ENCODE measurements around the gene SLC25A48.

The SLC25A48 gene

DNA sequence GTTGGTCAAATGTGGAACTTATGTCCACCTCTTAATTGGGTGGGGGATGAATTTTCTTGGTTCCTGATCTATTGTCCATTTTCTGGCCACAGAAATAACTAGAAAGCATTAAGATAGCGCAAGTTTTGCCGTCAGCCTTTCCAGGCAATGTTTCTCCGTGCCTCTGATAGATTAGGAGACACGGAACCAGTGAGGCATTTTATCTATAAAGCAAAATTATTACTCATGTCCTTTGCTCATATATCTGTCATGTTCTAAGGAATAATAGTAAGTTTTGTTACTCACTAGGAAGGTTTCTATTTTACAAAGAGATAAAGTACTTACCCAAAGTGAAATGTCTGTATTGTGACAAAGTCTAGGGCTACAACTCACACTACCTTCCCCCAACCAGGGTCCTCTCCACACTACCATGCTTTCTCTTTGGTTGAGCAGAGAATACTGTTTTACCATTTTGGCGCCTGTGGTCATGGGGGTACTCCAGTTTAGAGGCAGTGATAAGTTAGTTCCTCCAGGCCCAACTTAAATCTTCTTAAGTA, 81.1 kb downstream of the SLC25A48 start:
- TF ChIP-seq, protein P1, sequence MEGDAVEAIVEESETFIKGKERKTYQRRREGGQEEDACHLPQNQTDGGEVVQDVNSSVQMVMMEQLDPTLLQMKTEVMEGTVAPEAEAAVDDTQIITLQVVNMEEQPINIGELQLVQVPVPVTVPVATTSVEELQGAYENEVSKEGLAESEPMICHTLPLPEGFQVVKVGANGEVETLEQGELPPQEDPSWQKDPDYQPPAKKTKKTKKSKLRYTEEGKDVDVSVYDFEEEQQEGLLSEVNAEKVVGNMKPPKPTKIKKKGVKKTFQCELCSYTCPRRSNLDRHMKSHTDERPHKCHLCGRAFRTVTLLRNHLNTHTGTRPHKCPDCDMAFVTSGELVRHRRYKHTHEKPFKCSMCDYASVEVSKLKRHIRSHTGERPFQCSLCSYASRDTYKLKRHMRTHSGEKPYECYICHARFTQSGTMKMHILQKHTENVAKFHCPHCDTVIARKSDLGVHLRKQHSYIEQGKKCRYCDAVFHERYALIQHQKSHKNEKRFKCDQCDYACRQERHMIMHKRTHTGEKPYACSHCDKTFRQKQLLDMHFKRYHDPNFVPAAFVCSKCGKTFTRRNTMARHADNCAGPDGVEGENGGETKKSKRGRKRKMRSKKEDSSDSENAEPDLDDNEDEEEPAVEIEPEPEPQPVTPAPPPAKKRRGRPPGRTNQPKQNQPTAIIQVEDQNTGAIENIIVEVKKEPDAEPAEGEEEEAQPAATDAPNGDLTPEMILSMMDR (conservative IDR thresholded peaks at IDR 0.05; ENCODE audit: low read length): no peak
- DNase-seq (ENCODE audit: low read depth): no peak

DNA sequence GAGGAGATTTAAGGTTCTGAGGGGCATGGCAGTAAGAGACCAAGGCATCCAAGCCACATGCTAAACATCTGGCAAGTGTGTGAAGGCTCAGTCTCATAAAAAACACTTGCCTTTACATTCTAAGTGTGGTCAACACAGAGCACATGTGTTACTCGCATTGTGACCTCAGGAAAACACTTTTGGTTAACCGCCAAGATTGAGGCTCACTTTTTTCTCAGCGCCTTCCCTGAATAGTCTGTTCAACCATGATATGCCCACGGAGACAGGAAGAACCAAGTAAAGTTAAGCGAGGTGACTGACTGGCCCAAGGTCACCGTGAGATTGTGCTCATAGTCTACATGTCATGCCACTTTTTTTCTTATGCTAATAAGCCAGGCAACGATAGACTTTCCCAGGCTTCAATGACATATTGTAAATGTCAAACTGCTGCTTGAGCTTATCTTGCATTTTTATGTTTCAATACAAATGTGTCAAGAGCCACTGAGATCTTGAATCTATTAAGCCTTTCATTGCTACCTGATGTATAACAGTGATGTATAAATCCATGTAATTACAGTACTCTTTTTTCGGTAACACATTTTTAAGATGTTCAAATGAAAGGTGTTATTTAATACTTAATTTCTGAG, 82.3 kb downstream of the SLC25A48 start:
- no peak for DNase-seq (ENCODE audit: low read depth)
- H3K4me3 ChIP-seq (ENCODE audit: low read length): no peak overlapping the region
- TF ChIP-seq, protein P1 (conservative IDR thresholded peaks at IDR 0.05; ENCODE audit: low read length): no peak

More for the DNA sequence above, 81.1 kb downstream of the SLC25A48 start:
- no peak overlapping the region for H3K4me3 ChIP-seq (ENCODE audit: low read length)

- H3K4me3 ChIP-seq (ENCODE audit: low read length): no peak overlapping the region
- no peak for DNase-seq (ENCODE audit: low read depth)
- TF ChIP-seq, protein P1 (conservative IDR thresholded peaks at IDR 0.05; ENCODE audit: low read length): no peak
These were observed 85.7 kb downstream of the SLC25A48 start for GRCh38 chr5:135920199-135920598.

- peak; percentile 37 for DNase-seq (ENCODE audit: low read depth)
- TF ChIP-seq, protein P1 (conservative IDR thresholded peaks at IDR 0.05; ENCODE audit: low read length): no peak
- no peak overlapping the region for H3K4me3 ChIP-seq (ENCODE audit: low read length)
These were observed 86.9 kb downstream of the SLC25A48 start for GRCh38 chr5:135921388-135921787.

- TF ChIP-seq, protein P1 (conservative IDR thresholded peaks at IDR 0.05; ENCODE audit: low read length): no peak
- no peak overlapping the region; the same call in 1 of the 2 replicates for H3K4me3 ChIP-seq (ENCODE audit: low read length)
- DNase-seq (ENCODE audit: low read depth): no peak
These were observed 95.8 kb downstream of the SLC25A48 start for GRCh38 chr5:135930029-135930948.

DNA sequence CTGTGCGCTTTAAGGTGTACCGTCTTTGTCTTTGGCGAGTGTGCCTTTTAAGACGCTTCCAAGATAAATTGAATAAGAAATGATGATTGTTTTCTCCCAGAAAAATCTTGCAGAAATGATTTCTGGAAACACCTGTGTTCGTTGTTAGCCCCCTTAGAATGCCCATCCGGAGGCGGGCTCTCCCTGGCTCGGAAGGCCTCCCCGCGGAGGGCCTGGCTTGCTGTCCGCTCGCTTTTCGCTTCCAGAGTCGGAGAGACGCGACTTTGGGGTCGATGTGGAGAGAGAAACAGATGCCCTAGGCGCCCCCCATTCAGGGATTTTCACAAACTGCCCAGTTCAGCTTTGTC, 96.5 kb downstream of the SLC25A48 start:
- no peak for DNase-seq (ENCODE audit: low read depth)
- H3K4me3 ChIP-seq (ENCODE audit: low read length): no peak overlapping the region
- TF ChIP-seq, protein P1 (conservative IDR thresholded peaks at IDR 0.05; ENCODE audit: low read length): no peak
